Measurements from ENCODE around the gene UIMC1. TPM values are rescaled to one million over a fixed set of nuclear protein-coding genes. Genes with fewer than 3 reads are reported as not detected.

Gene UIMC1
- total RNA-seq, 1 experiment from 2014 or later: 38.4 TPM

DNA sequence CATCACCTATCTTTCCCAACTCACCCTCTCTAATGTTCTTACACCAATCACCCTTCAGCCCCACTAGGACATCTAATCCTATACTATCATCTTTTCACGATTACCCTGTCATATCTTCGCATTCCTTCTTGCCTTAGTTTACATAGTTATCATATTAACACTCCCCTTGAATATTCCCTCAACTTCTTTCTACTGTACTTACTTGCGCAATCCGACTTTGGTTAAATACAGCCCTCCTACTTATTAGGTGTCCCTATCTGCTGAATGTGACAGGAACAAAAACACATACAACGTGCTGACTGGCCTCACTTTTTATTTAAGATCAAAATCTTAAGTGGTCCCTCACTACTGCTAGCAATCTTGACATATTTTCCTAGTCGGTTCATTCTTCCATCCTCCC is 88.0 kb downstream of the UIMC1 start:
- intact Hi-C loops (cut with micrococcal nuclease): no loop called here
- ChIA-PET POLR2A (no interaction called here), CTCF (no interaction called here), RAD21 (ENCODE audit: low non-redundant PET in 1 of 2, low total read pairs in 2 of 2, uncharacterized antibody in 2 of 2, unreplicated experiment in 2 of 2) (no interaction called here)
- peaks cover 16% of the 10 kb centered on the region; the same call in 1 of the 2 replicates for H3K79me2 ChIP-seq (ENCODE audit: insufficient read depth, low read length)
- no peak overlapping the region for H3K4me2 ChIP-seq (ENCODE audit: low read length)
- no peaks in the 10 kb centered on the region for H3K36me3 ChIP-seq (ENCODE audit: control insufficient read depth in 1 of 2, insufficient read depth in 2 of 2, low read length in 2 of 2)
- H2AFZ ChIP-seq (ENCODE audit: low read depth, low read length, poor library complexity, severe bottlenecking): no peak overlapping the region
- no peak for ATAC-seq
- H4K20me1 ChIP-seq (ENCODE audit: insufficient read depth): no peaks in the 10 kb centered on the region
- DNase-seq (ENCODE audit: low read depth, low spot score): no peak
- no peaks in the 10 kb centered on the region for H3K9me2 ChIP-seq (ENCODE audit: insufficient read depth)
- H3K9me3 ChIP-seq (ENCODE audit: control insufficient read depth in 1 of 2, insufficient read depth in 1 of 2, low read depth in 1 of 2, low read length in 2 of 2): no peaks in the 10 kb centered on the region
- no TSS peak for BruUV-seq (replicated peaks)
- H3K9ac ChIP-seq (ENCODE audit: low read length): no peak overlapping the region
- no peaks in the 10 kb centered on the region for H3K27me3 ChIP-seq (ENCODE audit: insufficient read depth, low read length)
- H3K27ac ChIP-seq (ENCODE audit: low read depth, low read length): no peak overlapping the region
- no peak for TF ChIP-seq POLR2AphosphoS5 (IDR thresholded peaks at IDR 0.05; ENCODE audit: low read depth, low read length)
- no peak for TF ChIP-seq ATF3 (IDR thresholded peaks at IDR 0.05)
- TF ChIP-seq CBX3 (IDR thresholded peaks at IDR 0.05; ENCODE audit: low read depth): no peak
- no peak for TF ChIP-seq EGR1 (IDR thresholded peaks at IDR 0.05; ENCODE audit: low read depth)
- TF ChIP-seq FOSL1 (IDR thresholded peaks at IDR 0.05; ENCODE audit: low read depth): no peak
- TF ChIP-seq, protein P1, sequence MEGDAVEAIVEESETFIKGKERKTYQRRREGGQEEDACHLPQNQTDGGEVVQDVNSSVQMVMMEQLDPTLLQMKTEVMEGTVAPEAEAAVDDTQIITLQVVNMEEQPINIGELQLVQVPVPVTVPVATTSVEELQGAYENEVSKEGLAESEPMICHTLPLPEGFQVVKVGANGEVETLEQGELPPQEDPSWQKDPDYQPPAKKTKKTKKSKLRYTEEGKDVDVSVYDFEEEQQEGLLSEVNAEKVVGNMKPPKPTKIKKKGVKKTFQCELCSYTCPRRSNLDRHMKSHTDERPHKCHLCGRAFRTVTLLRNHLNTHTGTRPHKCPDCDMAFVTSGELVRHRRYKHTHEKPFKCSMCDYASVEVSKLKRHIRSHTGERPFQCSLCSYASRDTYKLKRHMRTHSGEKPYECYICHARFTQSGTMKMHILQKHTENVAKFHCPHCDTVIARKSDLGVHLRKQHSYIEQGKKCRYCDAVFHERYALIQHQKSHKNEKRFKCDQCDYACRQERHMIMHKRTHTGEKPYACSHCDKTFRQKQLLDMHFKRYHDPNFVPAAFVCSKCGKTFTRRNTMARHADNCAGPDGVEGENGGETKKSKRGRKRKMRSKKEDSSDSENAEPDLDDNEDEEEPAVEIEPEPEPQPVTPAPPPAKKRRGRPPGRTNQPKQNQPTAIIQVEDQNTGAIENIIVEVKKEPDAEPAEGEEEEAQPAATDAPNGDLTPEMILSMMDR (IDR thresholded peaks at IDR 0.05 in 2 of 3, conservative IDR thresholded peaks at IDR 0.05 in 1 of 3; ENCODE audit: borderline replicate concordance in 1 of 3, insufficient read depth in 1 of 3, low read depth in 2 of 3, low read length in 2 of 3): no peak
- TF ChIP-seq, protein P2, sequence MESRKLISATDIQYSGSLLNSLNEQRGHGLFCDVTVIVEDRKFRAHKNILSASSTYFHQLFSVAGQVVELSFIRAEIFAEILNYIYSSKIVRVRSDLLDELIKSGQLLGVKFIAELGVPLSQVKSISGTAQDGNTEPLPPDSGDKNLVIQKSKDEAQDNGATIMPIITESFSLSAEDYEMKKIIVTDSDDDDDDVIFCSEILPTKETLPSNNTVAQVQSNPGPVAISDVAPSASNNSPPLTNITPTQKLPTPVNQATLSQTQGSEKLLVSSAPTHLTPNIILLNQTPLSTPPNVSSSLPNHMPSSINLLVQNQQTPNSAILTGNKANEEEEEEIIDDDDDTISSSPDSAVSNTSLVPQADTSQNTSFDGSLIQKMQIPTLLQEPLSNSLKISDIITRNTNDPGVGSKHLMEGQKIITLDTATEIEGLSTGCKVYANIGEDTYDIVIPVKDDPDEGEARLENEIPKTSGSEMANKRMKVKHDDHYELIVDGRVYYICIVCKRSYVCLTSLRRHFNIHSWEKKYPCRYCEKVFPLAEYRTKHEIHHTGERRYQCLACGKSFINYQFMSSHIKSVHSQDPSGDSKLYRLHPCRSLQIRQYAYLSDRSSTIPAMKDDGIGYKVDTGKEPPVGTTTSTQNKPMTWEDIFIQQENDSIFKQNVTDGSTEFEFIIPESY (IDR thresholded peaks at IDR 0.05; ENCODE audit: extremely low read depth, insufficient replicate concordance, low read length): no peak
- TF ChIP-seq SP1 (IDR thresholded peaks at IDR 0.05; ENCODE audit: low read depth): no peak
- TF ChIP-seq, protein P3, sequence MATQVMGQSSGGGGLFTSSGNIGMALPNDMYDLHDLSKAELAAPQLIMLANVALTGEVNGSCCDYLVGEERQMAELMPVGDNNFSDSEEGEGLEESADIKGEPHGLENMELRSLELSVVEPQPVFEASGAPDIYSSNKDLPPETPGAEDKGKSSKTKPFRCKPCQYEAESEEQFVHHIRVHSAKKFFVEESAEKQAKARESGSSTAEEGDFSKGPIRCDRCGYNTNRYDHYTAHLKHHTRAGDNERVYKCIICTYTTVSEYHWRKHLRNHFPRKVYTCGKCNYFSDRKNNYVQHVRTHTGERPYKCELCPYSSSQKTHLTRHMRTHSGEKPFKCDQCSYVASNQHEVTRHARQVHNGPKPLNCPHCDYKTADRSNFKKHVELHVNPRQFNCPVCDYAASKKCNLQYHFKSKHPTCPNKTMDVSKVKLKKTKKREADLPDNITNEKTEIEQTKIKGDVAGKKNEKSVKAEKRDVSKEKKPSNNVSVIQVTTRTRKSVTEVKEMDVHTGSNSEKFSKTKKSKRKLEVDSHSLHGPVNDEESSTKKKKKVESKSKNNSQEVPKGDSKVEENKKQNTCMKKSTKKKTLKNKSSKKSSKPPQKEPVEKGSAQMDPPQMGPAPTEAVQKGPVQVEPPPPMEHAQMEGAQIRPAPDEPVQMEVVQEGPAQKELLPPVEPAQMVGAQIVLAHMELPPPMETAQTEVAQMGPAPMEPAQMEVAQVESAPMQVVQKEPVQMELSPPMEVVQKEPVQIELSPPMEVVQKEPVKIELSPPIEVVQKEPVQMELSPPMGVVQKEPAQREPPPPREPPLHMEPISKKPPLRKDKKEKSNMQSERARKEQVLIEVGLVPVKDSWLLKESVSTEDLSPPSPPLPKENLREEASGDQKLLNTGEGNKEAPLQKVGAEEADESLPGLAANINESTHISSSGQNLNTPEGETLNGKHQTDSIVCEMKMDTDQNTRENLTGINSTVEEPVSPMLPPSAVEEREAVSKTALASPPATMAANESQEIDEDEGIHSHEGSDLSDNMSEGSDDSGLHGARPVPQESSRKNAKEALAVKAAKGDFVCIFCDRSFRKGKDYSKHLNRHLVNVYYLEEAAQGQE (IDR thresholded peaks at IDR 0.05; ENCODE audit: low read depth): no peak
- no peak for TF ChIP-seq SRF (IDR thresholded peaks at IDR 0.05; ENCODE audit: low read depth)
- no peak for TF ChIP-seq SIN3A (IDR thresholded peaks at IDR 0.05; ENCODE audit: low read depth)
- no peak overlapping the region for H3K4me3 ChIP-seq (replicated peaks in 1 of 2; ENCODE audit: low read depth in 1 of 2, low read length in 2 of 2)
- H3K4me1 ChIP-seq (ENCODE audit: control insufficient read depth in 1 of 2, insufficient read depth in 2 of 2, low read length in 2 of 2): no peaks in the 10 kb centered on the region

Measured in HCT116 (cell line).